Measurements from ENCODE around the gene ELMO1.

DNA sequence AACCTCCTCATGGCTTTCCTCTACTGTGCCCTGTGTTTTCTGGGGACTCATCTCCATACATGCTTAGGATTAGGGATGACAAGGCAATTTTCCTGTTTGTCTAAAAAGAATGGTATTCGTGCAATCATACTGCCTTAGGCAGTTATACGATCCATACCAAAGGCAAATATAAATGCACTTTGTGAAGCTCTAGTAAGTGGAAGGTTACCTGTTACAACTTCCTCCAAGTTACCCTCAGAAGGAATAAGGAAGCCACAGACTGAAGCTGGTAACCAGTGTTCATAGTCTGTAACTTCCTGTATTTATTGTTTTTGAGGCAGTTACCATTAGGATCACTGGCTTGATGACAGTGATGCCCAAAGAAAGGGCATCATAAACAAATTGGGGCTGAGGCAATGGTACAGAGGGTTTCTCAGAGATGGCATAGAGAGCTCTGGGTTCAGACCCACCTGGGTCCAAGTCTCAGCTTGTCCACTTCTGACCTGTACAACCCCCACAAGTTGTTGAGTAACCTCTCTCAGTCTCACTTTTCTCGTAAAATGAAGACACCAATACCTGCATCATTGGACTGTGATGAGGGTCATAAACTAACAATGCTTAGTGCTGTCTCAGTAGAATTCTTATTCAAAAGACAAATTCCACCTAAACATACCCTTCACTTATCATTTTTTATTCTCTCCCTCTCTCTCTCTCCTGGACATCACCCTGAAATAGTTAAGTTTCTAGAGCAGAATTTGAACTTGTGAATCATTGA is 138.2 kb downstream of the ELMO1 start:
- TF ChIP-seq POLR2A (IDR thresholded peaks at IDR 0.05): no peak
- TF ChIP-seq, protein P1, sequence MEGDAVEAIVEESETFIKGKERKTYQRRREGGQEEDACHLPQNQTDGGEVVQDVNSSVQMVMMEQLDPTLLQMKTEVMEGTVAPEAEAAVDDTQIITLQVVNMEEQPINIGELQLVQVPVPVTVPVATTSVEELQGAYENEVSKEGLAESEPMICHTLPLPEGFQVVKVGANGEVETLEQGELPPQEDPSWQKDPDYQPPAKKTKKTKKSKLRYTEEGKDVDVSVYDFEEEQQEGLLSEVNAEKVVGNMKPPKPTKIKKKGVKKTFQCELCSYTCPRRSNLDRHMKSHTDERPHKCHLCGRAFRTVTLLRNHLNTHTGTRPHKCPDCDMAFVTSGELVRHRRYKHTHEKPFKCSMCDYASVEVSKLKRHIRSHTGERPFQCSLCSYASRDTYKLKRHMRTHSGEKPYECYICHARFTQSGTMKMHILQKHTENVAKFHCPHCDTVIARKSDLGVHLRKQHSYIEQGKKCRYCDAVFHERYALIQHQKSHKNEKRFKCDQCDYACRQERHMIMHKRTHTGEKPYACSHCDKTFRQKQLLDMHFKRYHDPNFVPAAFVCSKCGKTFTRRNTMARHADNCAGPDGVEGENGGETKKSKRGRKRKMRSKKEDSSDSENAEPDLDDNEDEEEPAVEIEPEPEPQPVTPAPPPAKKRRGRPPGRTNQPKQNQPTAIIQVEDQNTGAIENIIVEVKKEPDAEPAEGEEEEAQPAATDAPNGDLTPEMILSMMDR (IDR thresholded peaks at IDR 0.05 in 8 of 11, conservative IDR thresholded peaks at IDR 0.05 in 3 of 11): no peak

All from spleen (tissue), 7 donors.